Left ventricle myocardium superior (tissue), 1 donor: ENCODE measurements around the gene ZNF573. TPM values are rescaled to one million over a fixed set of nuclear protein-coding genes. Genes with fewer than 3 reads are reported as not detected.
A peak's percentile ranks its signal among the peaks of the same experiment; 100 is the strongest.
"Not testable (repeated sequence)": the region's sequence is repeated elsewhere in the genome, so short reads cannot be mapped to it uniquely, and the experiment has no call there.

ENCODE experiments used
- ATAC-seq: fragments of 200-7000 bp; cut with Tn5 transposase; one replicate; pipeline ENCODE4 v1.9.1; 2020; ENCODE audit warnings: mild to moderate bottlenecking, moderate library complexity
- DNase-seq: peaks from one replicate; pipeline ENCODE4 v3.0.0-alpha.2; 2020
- intact Hi-C: fragments of 100-400 bp; cut with micrococcal nuclease; formaldehyde crosslinking; loops from one replicate; pipeline ENCODE4 v1.11.0; 2022
- long read RNA-seq: library from polyadenylated mRNA; unstranded; transcript quantifications from one replicate; pipeline ENCODE4 v2.0.0, GENCODE V29; 2021
- total RNA-seq: library from RNA; stranded (reverse); fragmentation: NEBNext Ultra II Directional; extraction: Animal tissue kit (Norgen Biotek cat#: 25700); gene quantifications from one replicate; pipeline ENCODE4 v1.2.1, GENCODE V29; 2021
- donor health status: DM: no; HTN: yes; CAD: no; lungs with severe emphysema.

ZNF573 gene
- total RNA-seq, result 10.7 TPM
- long read RNA-seq, partial matches to known transcripts, result 0 of 5 reads
- long read RNA-seq, other reads (novel, unspliced or antisense), result 4 of 5 reads

DNA sequence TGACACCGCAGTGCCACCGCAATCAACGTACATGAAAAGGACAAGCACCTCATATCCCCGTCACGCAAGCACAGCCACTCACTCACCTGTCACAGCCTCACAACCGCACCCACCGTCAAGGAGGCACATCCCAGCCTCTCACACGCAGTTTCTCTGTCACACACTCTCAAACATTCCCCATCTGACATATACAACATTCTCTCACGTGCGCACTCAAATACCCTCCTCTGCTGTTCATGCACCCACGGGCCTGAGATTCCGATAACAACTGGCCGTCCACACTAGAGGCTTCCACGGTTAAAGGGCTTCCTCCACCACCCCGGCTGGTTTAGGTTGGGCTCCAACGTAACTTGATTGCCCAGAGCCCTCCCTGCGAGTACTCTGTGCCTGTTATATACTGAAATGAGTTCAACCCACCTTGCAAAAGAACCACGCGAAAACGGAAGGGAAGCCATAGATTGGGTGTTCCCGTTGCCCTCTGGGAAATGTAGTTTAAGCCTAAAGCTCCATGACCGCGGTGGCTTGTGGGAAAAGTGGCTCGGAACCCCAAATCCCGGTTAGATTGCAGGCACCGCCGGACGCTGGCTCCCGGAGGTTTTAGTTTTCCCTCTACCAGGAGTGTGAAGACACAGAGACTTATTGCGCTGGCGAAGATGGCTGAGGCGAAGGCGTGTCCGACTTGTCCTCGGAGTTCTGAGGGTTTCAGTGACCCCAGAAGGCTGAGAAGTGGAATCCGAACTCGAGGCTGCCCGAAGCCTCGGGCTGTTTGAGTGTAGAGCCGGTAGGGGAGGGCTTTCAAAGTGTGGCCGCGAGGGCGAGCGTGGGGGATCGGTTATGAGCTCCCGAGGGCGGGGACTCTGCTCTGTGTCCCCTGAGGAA lies at the start of gene ZNF573:
Gene ZNF573, minus strand, starts transcription at position 460 of the 879 bp plus-strand sequence. CDS start 5,857 bp downstream, outside the sequence.
- intact Hi-C loops, result no loop called here
- peak; percentile 99 for ATAC-seq
- peak; percentile 86 for DNase-seq

DNA sequence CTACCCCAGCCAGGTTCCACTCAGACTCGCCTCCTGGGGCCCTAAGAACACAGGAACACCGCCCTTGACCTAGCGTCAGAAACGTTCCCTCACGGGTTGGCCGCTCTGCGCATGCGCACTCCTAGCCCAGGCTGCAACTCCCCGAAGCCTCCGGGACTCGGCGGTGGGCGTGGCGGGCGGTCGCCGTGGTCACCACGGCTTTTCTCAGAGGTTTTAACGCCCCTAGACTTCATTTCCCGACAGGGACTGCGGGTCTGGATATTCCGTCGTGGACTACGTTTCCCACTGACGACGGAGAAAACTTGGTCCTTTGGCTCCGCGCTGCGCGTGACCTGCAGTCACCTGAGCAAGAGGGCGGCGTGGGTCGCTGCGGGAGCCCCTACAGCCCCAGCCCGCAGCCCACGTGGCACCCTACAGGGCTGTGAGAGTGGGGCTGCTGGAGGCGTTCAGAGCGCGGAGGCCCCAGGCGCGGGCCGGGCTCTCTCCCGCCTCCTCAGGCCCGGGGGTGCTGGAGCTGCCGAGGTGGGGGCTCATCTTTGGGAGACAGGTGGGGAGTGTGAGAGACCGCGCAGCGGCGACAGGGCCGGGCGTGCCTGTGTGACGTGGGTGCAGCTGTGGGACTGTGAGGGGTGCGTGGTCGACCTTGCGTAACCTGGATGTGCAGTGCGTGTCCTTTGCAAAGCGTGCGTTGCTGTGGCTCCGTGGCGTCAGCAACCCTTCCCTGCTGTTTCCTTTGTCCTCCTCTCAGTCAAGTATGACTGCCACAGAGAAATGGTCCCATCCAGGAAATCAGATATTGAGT lies 38.0 kb upstream of the ZNF573 start:
- intact Hi-C loops, result no loop called here
- DNase-seq, result peak; percentile 92
- ATAC-seq, result peak; percentile 98

DNA sequence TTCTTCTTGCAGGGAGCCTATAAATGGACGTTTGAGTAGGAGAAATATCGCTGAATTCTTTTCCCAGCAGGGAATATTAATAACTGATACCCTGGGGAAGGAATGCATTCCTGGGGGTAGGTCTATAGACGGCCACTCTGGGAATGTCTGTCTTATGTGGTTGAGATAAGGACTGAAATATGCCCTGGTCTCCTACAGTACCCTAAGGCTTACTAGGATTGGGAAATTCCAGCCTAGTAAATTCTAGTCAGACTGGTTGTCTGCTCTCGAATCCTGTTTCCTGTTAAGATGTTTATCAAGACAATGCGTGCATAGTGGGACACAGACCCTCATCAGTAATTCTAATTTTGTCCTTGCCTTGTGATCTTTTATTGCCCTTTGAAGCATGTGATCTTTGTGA lies 36.2 kb upstream of the ZNF573 start:
- DNase-seq, ATAC-seq, intact Hi-C loops: not testable (repeated sequence)

DNA sequence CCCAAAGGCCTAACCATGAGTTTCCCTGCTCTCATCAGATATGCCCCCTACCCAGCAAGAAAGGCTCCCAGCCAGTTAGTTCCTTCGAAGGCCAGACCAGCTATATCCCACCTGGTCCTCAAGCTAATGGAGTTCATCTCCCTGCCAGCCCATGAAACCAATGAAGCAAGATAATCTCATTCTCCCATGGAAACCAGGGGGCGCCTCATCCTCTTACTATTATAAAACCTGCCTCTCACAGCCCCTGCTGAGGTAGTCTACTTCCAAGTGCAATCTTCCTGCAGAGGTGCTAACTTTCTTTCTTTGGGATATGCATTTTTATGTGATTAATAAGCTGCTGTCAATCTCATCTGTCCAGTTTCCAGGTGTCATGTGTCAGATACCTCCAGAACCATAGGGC lies 34.0 kb upstream of the ZNF573 start:
- DNase-seq (no peak), ATAC-seq (no peak)
- intact Hi-C loops, result no loop called here

DNA sequence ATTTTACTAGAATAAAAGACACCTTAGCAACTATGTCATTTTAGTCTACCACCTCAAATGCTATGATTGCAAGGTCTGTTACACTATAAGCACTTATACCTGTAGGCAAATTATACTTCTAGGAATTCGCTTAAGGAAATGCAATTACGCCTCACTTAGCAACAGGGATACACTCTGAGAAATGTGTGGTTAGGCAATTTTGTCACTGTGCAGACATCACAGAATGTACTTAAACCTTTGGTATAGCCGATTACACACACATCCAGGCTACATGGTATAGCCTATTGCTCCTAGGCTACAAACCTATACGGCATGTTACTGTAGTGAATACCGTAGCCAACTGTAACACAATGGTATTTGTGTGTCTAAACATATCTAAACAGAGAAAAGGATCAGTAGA lies 30.0 kb upstream of the ZNF573 start:
- ATAC-seq, result no peak
- intact Hi-C loops, result no loop called here
- no peak for DNase-seq

DNA sequence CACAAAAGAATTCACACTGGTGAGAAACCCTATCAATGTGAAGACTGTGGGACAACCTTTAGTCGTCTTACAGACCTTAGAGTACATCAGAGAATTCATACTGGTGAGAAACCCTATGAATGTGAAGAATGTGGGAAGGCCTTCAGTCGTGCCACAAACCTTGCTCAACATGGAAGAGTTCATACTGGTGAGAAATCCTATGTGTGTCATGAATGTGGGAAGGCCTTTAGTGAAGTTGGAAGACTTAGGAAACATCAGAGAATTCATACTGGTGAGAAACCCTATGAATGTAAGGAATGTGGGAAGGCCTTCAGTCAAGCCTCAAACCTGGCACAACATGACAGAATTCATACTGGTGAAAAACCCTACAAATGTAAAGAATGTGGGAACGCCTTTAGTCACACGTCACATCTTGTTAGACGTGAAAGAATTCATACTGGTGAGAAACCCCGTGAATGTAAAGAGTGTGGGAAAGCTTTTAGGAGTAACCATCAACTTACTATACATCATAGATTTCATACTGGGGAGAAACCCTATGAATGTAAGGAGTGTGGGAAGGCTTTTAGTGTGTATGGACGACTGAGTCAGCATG lies 24.0 kb upstream of the ZNF573 start:
- intact Hi-C loops, result no loop called here
- ATAC-seq (no peak), DNase-seq (no peak)

DNA sequence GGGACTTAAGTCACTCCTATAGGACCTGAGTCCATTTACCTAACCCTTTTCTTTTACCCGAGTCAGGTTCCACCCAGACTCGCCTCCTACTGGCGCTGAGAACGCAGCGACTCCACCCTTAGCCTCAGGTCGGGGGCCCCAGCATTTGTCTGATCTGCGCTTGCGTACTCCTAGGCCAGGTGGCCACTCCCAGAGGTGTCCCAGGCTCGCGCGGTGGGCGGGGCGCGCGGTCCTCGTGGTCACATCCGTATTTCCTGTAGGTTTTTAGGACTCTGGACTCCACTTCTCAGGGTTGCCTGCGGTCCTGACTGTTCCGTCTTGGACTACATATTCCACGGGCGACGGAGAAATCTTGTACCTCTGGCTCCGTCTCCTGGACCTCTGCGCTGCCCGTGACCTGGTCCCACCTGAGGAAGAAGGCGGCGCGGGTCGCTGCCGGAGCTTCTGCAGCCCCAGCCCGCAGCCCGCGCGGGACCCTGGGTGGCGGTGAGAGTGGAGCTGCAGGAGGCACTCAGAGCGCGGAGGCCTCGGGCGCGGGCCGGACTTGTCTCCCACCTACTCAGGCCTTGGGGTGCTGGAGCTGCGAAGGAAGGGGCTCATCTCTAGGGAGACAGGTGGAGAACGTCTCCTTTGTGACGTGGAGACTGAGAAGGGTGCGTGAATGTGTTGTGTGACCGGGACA lies 11.0 kb upstream of the ZNF573 start:
- intact Hi-C loops, result no loop called here
- DNase-seq (no peak), ATAC-seq (no peak)

DNA sequence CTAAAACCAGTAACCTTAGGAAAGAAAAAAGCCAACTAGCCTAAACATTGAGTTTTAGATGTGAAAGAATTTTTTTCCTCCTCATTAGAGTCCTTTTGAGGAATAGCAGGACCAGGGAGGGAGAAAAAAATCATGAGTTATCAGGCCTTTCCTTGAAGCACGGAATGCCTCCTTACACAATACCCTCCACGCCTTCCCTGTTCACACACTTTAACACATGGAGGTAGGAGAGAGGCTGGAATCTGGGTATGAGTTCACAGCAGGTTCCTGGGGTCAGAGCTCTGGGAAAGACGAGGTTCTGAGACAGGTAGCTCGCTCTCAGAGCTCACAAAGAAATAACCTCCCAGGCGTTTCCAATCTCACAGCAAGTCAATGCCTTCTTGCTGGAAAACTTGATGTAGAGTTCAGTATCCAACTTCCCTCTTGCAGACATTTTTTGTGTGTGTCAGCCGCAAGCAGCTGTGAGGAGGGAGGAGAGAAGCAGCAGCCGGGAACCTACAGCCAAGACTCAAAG lies 716 bp downstream of the ZNF573 start:
- no peak for ATAC-seq
- no peak for DNase-seq
- intact Hi-C loops, result no loop called here

DNA sequence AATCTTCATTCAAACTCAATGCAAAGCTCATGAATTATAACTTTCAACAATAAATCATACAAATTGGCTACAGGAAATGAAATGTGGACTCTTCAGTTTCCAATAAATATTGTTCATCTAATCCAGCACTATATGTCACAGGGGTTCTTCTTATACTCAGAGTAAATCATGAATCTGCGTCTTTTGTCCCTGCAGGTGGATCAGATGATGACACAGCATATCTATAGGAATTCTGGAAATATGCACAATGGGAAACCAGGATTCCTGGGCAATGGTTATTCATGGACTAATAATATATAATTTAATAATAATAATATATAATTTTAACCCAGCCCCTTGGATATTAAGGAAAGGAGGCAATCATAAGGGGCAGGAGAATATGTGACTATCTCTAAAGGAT lies 8.4 kb downstream of the ZNF573 start:
- ATAC-seq (no peak), DNase-seq (no peak)
- intact Hi-C loops, result no loop called here

DNA sequence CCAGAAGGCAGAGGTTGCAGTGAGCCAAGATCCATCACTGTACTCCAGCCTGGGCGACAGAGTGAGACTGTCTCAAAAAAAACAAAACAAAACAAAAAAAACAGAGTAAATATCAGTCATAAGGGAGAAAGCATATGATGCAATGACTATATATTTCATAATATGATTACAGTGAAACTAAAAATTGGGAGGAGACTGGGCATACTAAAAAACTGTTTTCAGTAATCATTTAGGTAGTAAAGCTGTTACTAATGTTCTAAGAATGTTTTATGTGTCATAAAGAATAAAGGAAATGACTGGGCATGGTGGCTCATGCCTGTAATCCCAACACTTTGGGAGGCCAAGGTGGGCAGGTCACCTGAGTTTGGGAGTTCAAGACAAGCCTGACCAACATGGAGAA lies 15.9 kb downstream of the ZNF573 start:
- intact Hi-C loops, result no loop called here
- ATAC-seq, result no peak

DNA sequence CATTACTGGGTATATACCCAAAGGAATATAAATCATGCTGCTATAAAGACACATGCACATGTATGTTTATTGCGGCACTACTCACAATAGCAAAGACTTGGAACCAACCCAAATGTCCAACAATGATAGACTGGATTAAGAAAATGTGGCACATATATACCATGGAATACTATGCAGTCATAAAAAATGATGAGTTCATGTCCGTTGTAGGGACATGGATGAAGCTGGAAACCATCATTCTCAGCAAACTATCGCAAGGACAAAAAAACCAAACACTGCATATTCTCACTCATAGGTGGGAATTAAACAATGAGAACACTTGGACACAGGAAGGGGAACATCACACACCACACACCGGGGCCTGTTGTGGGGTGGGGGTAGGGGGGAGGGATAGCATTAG lies 21.7 kb downstream of the ZNF573 start:
- ATAC-seq, intact Hi-C loops, DNase-seq: not testable (repeated sequence)

More for the DNA sequence above, 15.9 kb downstream of the ZNF573 start:
- no peak for DNase-seq

DNA sequence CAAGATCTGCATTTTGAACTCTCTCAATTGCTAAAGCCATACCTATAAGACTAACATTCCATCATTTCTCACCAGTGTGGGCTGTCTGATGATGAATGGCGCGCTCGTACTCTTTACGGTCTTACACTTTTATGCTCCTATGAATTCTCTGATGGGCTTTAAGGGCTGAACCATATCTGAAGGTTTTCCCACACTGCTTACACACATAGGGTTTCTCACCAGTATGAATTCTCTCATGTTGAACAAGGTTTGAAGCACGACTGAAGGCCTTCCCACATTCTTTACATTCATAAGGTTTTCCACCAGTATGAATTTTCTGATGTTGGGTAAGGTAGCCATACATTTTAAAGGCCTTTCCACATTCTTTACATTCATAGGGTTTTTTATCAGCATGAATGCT lies 41.0 kb downstream of the ZNF573 start:
- intact Hi-C loops, result no loop called here
- ATAC-seq (no peak), DNase-seq (no peak)

DNA sequence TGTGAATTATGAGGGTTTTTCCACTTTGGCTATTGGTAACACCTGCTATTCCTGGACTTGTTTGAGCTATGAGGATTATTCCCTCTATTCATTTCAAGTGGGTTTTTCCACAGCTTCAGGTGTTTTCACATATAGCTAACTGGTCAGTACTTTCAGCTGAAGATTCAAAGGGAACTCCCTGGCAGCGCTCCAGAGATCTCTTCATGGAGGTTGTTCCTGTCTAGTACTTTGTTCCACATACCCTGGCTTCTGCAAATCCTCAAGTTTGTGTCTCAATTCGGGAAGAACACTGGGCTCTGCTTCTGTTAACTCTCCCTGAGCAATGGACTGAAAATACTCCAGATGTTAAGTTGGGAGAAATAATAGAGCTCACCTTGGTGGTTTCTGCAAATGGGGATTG lies 54.2 kb downstream of the ZNF573 start:
- intact Hi-C loops, result no loop called here
- ATAC-seq, result no peak

DNA sequence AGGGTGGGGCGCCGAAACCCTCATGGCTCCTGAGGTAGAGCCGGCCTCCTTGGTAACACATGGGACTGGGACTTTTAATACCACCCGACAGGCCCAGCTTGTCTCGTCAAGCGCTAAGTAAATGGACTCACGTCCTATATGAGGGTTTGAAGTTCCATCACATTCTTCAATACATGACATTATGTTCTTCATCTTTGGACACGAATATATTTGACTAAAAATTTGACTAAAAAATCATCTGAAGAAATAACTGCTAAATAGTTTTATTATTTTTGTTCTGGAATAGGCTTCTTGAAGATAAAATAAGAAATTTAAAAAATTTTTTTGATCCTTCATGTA lies 59.5 kb downstream of the ZNF573 start:
- DNase-seq (no peak), ATAC-seq (no peak)
- intact Hi-C loops, result no loop called here

More for the DNA sequence above, 54.2 kb downstream of the ZNF573 start:
- DNase-seq, result no peak

DNA sequence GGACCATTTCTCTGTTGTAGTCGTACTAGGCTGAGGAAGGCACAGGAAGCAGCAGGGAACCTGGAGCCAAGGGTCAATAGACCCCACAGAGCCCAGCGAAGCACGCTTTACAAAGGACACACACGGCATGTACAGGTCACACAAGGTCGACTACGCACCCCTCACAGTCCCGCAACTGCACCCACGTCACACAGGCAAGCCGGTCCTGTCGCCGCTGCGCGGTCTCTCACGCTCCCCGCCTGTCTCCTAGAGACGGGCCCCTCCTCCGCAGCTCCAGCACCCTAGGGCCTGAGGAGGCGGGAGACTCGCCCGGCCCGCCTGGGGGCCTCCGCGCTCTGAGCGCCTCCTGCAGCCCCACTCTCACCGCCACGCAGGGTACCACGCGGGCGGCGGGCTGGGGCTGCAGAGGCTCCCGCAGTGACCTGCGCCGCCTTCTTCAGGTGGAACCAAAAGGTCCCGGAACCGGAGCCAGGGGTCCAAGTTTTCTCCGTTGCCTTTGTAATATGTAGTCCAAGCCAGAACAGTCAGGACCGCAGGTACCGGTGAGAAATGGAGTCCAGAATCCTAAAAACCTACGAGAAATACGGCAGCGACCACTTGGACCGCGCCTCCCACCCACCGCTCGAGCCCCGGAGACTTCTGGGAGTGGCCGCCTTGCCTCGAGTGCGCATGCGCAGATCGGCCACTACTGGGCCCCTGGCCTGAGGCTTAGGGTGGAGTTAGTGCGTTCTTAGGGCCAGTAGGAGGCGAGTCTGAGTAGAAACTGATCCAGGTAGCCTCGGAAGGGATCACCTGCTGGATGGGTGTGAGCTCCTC lies 60.1 kb downstream of the ZNF573 start, which contains the start of gene ZNF607:
Gene ZNF607, minus strand, starts transcription at position 651 of the 816 bp plus-strand sequence. CDS start 8,143 bp downstream, outside the sequence.
- intact Hi-C loops, result no loop called here
- ATAC-seq (peak; percentile 100), DNase-seq (peak; percentile 95)

DNA sequence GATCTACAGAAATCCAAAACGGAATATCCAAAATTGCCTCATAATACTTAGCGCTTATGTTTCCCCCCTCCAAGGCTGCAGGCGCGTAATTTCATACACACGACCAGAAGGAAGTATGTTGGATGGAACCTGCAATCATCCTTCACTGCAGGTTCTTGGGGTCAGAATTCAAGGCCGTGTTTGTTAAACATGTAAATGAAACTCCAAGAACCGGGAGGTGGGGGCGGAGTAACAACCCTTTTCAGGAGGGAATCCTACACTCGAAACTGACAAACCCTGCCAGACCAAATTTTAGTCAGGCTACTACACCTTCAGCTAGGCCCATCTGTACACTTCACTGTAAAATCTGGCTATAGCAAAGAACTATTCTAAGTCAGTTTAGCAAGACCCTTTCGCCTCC lies 61.1 kb downstream of the ZNF573 start:
- DNase-seq (no peak), ATAC-seq (no peak)
- intact Hi-C loops, result no loop called here

DNA sequence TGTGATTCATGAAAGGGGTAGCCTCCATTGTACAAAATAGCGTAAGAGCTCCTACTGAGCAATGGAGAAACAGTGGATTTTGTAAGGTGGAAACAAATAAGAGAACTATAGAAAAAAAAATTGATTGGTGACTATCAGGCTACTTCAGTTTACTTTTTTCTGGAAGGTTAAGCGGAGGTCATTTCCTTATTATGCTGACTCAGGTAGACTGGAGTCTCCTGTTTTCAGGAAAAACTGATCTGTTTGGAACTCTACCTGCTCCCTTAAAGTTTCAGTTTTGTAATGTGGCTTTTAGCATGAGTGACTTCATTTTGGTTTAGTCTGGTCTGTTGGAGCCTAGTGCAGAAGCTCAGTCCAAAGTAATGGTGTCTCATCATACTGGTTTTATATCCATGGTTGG lies 63.2 kb downstream of the ZNF573 start:
- ATAC-seq (no peak), DNase-seq (no peak)
- intact Hi-C loops, result no loop called here

DNA sequence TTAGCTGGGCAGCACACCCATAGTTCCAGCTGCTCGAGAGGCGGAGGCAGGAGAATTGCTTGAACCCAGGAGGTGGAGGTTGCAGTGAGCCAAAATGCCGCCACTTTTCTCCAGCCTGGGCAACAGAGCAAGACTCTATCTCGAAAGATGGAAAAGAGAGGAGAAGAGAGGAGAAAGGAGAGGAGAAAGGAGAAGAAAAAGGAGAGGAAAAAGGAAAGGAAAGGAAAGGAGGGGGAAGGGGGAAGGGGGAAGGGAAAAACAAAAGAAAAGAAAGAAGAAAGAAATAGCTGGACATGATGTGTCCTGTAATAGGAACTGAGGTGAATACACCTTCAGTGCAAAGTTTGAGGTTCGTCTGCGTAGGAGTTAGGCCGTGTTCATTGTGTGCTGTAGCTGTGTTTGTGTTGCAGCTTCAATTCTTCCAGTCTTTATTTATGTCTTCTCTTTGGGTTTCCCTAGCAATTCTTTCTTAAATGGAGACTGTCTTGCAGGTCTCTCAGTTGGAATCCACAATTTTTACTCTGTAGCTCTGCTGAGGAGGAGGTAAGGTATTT lies 73.3 kb downstream of the ZNF573 start:
- intact Hi-C loops, result no loop called here
- DNase-seq (no peak), ATAC-seq (no peak)
